Adrenal gland (tissue), 5 donors: ENCODE results near the gene FSTL5.

Source experiments
- CTCF ChIP-seq, 6 experiments: fragments of 450-650 bp in 4 of 6; fragments of 200-600 bp in 2 of 6; sonication (generic) in 1 of 6; IDR thresholded peaks; 1 replicate in 5 of 6; 2 replicates in 1 of 6; pipeline versions ENCODE4 v1.5.1 to v1.8.0; 2016 to 2021; ENCODE audit warnings: antibody characterized with exemption in 6 of 6, mild to moderate bottlenecking in 2 of 6, moderate library complexity in 1 of 6
- POLR2A ChIP-seq, 2 donors: fragments of 450-650 bp; IDR thresholded peaks; one replicate each; pipeline ENCODE4 v1.6.1; 2017; ENCODE audit warnings: antibody characterized with exemption in 2 of 2, mild to moderate bottlenecking in 2 of 2, moderate library complexity in 1 of 2
- donor health status: DM: no; HTN: no; CAD: no.

- TF ChIP-seq CTCF (IDR thresholded peaks at IDR 0.05) = no peak
- TF ChIP-seq POLR2A (IDR thresholded peaks at IDR 0.05) = no peak
Observed at GRCh38 chr4:161350946-161351345, 812.9 kb downstream of the FSTL5 start.
